NCI-H2196 treated with DMSO at 0.1 percent for 48 hours (cell line): ENCODE results near the gene NOG.

Experiments used
- DNase-seq: peaks from one replicate; lab custom pipeline; 2025; ENCODE audit not compliant: unreplicated experiment; lab: John Stamatoyannopoulos, UW

Gene NOG

DNA sequence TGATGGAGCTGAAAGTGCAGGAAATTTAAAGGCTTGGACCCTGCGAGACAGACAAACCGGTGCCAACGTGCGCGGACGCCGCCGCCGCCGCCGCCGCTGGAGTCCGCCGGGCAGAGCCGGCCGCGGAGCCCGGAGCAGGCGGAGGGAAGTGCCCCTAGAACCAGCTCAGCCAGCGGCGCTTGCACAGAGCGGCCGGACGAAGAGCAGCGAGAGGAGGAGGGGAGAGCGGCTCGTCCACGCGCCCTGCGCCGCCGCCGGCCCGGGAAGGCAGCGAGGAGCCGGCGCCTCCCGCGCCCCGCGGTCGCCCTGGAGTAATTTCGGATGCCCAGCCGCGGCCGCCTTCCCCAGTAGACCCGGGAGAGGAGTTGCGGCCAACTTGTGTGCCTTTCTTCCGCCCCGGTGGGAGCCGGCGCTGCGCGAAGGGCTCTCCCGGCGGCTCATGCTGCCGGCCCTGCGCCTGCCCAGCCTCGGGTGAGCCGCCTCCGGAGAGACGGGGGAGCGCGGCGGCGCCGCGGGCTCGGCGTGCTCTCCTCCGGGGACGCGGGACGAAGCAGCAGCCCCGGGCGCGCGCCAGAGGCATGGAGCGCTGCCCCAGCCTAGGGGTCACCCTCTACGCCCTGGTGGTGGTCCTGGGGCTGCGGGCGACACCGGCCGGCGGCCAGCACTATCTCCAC lies at the start of gene NOG:
Gene NOG, plus strand, starts transcription at position 54 of the 674 bp plus-strand sequence. Its CDS starts 525 bp downstream, at position 579.
- DNase-seq, result no peak

DNA sequence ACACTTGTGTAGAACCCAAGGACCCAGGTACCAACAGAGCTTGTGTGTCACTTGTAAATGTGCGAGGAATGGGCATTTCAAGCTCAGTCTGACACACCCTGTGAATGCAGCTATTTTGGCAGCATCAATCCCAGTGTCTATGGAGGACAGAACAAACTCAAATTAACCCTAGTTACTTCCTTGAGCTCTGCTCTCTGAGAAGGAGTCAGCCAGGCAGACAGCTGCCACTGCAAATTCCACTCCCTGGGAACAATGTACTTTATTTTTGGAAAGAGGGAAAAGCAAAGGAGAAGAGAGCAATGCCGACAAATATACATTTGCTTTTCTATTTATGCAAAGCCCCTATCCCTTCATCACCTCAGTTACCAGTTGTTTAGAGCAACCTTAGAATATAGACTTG lies 48.4 kb upstream of the NOG start:
- DNase-seq, result no peak

DNA sequence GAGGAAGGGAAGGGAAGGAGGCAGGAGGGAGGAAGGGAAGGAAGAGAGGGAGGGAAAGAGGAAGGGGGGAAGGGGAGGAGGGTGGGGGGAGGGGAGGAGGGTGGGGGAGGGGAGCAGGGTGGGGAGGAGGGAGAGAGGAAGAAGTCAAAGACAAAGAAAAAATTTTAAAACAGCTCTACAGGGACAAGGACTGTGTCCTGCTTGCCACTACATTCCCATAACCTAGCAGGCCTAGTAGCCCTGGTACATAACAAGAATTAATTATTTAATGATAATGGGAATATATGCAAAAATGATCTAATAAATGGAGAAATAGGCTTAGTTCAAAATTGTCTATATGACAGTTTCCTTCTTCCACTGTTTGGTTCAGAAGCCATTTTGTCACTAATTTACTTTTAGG lies 47.6 kb upstream of the NOG start:
- no peak for DNase-seq

DNA sequence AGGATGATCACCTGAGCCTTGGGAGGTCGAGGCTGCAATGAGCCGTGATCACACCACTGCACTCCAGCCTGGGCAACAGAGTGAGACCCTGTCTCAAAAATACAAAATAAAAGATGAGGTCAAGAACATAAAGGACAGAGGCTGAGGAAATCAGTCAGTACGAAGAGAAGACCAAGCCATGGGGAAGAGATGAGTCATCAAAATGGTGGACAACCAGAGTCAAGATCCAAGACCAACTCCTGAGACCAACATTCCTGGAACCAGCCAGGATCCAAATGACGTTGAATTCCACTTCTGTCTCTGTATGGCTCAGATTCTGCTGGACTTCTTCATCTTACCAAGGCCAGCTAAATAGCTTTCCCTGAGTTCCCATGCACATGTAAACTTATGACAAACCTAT lies 44.8 kb upstream of the NOG start:
- no peak for DNase-seq

DNA sequence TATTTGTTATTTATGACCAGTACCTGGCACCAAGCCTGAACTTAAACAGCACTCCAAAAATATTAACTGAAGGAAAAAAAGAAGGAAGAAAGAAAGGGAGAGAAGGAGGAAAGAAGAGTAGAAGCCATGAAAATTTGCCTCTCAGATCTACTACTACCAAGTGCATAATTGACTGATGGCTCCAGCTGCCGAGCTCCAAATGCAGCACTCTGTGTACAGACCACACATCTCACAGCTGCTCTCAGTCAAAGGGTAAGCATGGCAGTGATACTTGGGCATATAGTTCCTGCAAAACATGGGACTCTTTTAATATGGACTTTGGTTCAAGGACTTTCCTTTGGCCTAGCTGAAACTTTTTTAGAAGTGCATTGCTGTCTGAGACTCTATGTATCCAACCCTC lies 44.0 kb upstream of the NOG start:
- no peak for DNase-seq

DNA sequence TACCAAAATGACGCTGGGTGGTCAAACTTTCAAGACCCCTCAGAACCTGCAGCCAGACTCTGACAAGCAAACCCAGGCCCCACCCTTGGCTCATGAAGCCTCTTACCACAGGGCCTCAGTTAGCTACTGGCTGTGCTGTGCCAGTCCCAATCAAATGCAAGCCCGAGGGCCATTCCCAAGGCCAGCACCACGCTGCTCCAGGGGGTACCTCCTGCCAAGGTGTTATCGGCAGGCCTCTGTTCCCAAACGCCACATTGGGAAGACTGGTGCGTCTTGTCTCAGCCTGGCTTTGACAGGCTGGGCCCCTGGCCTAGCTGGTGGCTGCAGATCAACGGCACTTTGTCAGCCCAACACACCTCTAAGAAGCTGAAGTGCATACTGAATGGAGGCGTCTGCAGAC lies 35.8 kb upstream of the NOG start:
- no peak for DNase-seq

DNA sequence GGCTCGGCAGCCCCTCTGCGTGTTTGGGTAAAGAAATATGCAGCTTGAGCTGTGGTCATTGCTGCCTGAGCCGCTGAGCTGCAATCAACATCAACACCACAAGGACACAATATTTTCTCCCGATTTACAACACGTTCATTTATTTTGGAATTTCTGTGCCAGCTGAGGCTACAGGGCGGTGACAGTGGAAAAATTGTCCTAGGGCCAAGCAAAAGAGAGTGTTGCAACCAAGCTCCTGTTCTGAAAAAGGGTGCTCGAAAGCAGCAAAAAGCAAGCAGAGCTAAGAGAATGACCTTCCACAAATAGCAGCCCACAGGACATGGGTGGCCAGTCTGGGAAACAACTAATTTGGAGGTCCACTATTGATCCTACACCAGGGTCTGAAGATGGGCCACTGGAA lies 35.4 kb upstream of the NOG start:
- no peak for DNase-seq

DNA sequence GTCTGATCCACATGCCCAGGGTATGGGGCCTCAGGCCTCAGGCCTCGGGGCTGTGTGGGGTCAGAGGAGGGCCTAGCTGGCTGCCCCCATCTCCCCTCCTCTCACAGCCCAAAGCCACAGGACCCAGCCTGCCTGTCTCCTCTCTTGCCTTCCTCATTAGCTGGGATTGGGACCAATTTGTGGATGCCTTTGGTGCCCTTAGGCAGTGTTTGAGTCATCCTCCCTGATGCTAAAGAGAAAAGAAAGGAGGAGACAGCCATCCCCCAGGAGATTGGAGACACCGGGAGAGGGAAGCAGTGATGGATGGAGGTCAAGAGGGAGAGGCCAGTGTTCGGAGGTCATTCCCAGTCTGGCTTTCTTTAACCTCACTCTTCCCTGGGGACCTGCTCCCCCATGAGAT lies 23.3 kb upstream of the NOG start:
- DNase-seq, result no peak

DNA sequence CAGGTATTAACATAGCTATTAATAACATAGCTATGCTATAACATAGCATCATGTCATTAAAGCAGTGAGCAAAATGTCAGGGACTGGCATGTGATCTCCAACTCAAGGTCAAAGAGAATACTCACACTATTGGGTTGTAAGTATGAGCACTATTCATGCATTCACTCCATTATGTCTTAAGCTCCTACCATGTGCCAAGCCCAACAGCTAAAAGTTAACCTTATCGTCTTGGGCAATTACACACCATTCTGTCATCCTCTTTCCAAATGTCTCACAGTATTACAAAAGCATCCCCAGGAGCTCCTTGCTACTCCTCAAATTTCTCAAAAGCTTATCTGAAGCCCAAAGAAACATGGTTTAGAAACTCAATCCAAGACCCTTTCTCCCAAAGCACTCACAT lies 22.0 kb upstream of the NOG start:
- DNase-seq, result no peak

DNA sequence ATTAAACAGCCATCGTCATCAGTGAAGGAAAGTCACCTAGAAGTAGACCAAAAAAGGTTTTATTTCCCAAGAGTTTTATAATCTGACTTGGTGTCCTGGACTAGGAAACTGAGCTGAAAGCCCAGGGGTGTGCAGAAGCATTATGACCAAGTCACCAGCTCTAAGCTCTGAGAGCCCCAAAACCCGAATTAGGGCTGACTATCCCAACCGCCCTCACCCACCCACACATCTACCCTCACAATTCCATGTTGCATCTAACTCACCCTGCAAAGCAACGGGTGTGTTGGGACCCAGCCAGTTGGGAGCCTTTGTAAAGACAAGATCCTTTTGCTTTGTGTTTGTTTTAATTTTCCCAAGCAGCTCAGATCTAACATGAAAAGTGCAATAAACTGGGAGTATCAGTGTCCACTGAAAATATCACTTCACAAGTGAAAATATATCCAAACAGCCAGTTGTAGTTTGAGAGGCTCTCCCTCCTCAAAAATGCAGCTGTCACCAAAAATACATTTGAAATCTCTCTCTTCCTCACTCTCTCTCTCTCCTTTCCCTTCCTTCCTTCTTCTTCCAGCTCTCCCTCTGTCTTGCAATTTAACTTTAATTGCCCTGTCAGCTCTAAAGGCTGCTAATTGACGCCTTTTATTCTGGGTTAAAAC lies 16.2 kb upstream of the NOG start:
- no peak for DNase-seq

DNA sequence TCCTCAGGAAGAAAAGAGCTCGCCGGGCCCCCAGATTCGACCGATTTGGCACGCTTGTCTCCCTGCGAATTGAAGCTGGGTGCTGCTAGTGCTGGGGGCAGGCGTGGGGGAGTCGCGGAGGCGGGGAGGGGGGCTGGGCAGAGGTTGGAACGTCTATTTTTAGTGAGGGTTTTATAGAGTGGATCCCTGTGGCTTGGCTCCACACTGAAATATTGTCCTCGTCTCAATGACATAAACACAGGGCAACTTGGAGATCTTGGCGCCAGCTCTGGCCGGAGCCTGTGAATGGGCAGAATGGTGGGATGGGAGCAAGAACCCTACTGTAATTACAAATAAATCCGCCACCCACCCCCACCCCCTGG lies 15.7 kb upstream of the NOG start:
- no peak for DNase-seq

DNA sequence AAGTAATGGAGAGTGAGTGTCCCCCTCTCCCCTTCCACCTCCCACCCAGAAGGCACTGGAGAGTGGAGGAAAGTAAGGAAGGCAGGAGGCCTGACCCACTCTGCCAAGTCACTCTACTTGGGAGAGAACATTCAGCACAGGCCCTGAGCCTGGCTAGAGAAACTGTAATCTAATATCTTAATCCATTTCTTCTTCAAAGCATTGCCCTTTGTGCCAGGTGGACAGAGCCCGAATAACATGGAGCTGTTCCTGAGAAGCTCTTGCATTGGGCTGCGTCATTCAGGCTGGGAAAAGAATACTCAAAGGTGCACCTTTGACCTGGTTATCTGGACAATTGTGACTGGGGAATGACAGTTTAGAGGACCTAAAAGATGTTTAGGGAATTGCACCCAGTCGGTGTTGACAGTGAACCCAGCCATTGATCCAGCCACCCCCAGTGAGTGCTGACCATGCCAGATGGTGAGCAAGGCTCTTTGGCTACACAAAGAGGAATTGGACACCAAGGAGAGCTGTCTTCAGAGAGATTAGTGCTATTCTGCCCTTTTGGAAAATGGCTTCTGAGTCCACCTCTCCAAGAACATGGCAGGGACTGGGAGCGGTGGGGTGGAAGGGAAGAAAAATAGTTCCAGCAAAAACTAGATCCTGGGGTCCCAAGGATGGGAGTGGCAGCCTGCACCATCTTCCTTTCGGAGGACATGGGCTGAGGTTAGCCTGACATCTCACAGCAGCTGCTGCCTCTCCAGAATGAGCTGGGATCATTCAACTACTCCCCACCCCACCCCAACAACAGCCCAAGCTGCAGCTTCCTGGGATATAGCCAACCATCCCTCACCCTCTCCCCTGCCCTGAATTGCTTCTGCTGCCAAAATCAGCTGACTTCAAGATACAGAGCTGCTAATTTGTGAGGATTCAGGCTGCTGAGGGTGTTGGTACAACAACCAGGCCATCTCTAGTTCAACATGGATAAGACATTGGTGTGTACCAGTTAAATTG lies 11.6 kb upstream of the NOG start:
- no peak for DNase-seq

DNA sequence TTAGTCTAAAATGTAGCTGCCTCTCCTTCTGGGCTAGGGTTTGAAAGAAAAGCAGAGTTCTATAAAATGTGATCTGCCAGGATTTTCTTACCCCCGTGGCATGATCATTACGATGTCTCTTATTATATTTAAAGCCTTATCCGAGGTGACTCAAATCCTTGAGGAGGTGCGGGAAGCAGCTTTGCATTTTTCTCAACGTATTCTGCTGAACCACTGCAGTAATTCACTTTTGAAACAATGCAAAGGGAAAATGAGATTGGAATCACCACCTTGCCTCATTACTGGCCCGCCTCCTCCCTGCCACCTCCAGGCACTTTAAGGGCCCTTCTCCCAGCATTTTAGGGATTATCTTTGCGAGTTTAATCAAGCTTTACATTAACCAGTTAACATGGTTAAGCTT lies 9.7 kb upstream of the NOG start:
- DNase-seq, result no peak

DNA sequence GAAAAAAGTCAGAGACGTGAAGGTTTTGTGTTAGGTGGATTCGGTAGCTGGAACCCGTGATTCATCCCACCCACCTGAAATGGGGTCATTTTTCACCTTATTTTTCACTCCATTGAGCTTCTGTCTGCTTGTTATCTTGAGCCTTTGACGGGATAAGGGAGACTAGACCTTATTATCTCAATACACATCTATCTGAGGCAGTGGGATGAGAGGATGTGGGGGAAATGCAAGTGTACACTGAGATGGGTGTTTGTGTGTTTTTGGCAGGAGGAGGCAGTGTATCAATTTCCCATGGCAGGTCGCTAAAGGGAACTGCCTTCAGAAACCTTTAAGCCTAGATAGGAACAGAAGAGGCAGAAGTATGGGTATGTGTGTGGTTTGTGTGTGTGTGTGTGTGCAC lies 6.2 kb upstream of the NOG start:
- no peak for DNase-seq

DNA sequence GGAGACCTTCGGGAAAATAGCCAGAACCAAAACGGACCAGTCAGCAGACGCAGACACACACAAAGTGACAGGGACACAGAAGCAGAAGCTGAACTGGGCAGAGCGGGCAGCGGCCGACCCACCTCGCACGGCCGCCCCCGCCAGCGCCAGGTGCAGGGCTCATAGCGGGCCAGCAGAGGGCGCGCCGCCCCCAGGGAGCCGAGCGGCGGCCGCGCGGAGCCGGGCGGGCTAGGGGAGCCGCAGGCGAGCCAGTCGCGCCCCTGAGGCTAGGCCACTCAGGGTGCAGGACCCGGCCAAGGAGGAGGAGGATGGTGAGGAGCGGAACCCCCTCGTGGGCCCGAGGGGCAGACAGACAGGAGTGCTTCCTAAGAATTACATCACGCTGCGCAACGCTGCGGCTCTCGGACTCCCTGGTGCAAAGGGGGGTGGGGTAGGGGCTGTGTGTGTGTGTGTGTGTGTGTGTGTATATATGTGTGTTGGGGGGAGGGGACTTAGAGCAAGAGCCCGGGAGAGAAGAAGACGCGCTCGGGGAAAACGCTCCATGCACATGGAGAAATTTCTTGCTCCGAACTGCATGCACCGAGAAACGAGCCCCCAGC lies 913 bp upstream of the NOG start:
- no peak for DNase-seq

DNA sequence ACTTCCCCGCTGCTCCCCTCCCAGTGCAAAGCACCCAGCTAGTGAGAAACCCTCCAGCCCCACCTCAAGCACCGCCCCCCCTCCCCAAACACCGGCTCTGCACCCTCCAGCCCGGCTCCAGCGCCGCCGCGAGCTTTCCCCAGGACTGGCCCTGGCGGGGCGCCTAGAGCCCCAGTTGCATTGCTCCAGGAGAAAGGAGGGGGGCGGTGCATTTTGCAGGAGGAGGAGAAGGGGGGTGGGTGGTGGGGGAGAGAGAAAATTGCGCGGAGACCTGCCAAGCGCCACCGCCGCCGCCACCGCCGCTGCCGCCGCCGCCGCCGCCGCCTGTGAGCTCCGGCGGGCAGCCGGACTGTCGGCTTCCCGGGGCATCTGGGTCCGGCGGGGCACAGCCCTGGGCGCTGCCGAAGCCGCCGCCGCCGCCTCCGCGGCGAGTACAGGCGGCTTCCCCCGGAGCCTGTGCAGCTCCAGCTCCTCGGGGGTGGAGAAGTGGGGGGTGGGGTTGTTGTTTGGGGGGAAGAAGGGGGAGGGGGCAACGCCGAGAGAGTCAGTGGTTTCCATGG lies 333 bp upstream of the NOG start:
- DNase-seq, result no peak

DNA sequence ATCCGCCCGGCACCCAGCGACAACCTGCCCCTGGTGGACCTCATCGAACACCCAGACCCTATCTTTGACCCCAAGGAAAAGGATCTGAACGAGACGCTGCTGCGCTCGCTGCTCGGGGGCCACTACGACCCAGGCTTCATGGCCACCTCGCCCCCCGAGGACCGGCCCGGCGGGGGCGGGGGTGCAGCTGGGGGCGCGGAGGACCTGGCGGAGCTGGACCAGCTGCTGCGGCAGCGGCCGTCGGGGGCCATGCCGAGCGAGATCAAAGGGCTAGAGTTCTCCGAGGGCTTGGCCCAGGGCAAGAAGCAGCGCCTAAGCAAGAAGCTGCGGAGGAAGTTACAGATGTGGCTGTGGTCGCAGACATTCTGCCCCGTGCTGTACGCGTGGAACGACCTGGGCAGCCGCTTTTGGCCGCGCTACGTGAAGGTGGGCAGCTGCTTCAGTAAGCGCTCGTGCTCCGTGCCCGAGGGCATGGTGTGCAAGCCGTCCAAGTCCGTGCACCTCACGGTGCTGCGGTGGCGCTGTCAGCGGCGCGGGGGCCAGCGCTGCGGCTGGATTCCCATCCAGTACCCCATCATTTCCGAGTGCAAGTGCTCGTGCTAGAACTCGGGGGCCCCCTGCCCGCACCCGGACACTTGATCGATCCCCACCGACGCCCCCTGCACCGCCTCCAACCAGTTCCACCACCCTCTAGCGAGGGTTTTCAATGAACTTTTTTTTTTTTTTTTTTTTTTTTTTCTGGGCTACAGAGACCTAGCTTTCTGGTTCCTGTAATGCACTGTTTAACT lies 1.0 kb downstream of the NOG start:
- no peak for DNase-seq

DNA sequence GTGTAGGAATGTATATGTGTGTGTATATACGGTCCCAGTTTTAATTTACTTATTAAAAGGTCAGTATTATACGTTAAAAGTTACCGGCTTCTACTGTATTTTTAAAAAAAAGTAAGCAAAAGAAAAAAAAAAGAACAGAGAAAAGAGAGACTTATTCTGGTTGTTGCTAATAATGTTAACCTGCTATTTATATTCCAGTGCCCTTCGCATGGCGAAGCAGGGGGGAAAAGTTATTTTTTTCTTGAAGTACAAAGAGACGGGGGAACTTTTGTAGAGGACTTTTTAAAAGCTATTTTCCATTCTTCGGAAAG lies 1.6 kb downstream of the NOG start:
- DNase-seq, result no peak

DNA sequence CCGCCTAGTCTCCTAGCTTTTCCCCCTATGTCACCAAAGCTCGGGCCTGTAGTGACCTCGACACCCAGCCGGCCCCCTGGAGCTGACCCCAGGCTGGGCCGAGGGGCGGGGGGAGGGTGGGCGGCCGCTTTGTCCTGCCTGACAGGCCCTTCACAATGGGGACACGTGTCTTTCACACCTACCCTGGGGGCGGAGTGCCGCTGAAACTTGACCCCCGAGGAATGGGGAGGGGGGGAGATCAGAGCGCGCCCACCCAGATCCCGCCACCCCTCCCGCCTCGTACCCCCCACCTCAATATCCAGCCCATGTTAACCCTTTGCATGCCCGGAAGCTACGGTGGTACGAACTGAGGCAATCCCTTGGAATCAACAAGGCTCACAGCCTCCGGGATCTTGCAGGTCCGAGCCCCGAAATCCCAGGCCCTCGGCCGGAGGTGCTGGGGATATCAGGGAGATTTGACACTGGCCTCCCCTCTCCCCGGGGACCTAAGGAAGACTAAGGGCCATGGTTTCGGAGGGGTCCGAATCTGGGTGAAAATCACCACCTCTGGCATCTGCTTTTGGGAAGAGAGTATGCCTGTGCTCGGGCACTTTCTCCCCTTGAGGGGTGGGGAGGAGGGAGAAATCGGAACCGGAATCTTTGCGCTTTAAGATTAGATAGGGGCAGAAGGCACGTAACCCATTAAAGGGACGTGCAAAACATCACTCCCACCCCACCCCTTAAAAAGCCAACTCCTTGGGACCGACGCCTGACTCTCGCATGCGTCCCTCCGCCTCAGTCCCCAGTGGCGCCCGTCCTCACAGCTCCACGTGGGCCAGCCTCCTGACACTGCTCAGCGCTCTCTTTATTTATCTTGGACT lies 2.6 kb downstream of the NOG start:
- no peak for DNase-seq
